GM21786 (cell line): ENCODE data around the gene SKAP1.
"Not testable (repeated sequence)": the region's sequence is repeated elsewhere in the genome, so short reads cannot be mapped to it uniquely, and the experiment has no call there.

Experiments used
- ATAC-seq: cut with Tn5 transposase; IDR thresholded peaks from one replicate; pipeline ENCODE4 v1.9.1; 2021; ENCODE audit not compliant: unreplicated experiment

SKAP1 gene

DNA sequence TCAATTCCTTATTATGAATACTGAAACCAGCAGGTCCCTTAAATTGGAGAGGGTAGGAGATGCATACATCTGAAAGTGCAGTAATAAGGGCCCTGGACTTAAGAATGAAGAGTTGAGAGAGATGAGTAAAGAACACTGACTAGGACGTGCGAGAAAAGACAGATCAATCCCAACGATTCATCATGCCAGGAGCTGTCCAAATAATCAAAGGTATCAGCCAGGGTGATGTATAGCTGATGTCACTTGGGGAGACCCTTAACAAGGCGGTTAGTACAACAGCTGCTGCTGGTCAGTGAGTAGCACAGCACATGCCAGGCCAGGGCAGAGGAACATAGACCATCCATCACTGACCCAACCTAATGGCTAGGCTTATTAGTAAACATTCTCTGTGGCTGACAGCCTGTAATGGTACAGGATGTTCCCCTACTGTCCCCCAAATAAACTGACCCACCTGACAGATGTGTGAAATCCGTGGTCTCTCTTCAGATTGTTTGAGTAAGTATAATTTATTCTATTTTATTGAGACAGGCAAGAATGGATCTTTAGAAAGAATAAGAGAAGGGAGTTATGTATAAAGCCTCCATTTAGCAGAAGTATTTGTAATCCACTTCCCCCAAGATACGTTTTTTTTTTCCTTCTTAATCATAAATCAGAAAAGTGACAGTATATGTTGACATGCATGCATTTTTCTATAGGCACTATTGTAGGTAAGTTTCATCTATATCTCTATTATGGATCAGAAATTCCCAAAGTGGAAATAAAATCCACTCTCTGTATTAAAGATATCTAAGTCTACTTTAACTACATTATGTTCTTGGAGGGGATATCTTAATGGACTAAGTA lies 204.1 kb downstream of the SKAP1 start:
- ATAC-seq: no peak

DNA sequence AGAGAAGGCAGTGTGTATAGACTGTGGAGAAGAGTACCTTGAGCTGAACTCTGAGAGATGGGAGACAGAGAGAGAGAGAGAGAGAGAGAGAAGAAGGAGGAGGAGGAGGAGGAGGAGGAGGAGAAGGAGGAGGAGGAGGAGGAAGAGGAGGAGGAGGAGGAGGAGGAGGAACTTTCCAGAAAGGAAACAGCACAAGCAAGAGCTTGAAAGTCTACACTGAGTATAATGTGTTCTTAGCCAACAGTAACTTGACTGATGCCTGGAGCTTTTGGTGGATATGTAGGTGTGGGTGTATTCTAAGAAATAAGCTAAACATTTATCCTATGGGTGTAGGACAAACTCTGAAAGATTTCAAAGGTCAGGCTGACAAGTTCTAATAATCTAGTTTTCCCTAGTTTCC lies 206.1 kb downstream of the SKAP1 start:
- ATAC-seq: no peak

- no peak for ATAC-seq
These were observed 210.4 kb downstream of the SKAP1 start for GRCh38 chr17:48219617-48220016.

GRCh38 chr17:48215583-48216139 lies 214.4 kb downstream of the SKAP1 start:
- no peak for ATAC-seq

DNA sequence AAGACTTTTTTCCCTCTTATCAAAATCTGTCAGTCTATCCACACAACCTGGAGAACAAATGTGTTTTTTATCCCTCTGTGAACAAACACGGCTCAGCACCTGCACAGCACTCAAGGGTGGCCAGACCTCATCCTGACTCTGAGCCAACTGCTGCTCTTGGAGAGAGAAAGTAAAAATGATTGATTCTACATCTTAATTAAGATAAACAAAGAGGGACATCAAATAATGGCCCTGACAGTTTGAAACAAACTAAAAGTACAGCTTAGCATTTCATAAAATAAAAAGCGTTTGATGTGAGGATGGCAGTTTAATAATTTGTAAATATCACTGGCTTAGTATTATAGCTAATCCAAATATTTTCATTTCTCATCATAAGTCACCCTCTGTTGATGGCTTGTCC lies 216.2 kb downstream of the SKAP1 start:
- no peak for ATAC-seq

DNA sequence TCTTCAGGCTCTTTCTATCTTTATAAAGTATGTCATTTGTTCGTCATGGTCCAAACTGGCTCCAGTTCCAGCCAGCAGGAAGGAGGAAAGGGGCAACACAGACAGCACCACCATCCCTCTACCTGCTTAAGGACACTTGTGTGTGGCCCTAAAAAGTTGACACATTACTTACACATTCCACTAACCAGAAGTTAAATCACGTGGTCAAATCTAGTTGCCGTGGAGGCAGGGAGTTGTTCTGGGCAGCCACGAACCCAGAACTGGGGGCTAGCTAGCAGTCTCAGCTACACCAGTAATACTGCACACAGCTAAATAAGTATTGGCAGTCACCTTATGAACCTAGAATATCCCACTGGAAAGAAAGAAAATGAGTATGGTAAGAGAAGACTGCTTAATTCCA lies 218.2 kb downstream of the SKAP1 start:
- no peak for ATAC-seq

DNA sequence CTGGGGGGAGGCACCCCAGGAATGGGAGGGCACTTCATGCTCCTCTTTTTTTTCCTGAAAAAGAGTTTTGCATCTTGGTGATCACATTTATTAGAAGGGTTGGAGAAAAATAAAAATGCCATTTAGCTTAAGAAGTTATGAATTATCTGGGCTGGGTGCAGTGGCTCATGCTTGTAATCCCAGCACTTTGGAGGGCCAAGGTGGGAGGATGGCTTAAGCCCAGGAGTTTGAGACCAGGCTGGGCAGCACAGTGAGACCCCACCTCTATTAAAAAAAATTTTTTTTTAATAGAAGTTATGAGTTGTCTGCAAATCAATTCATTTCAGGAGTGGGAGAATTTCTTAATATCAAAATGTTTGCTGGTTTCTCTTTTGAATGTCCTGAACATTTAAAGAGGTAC lies 219.0 kb downstream of the SKAP1 start:
- ATAC-seq: no peak

DNA sequence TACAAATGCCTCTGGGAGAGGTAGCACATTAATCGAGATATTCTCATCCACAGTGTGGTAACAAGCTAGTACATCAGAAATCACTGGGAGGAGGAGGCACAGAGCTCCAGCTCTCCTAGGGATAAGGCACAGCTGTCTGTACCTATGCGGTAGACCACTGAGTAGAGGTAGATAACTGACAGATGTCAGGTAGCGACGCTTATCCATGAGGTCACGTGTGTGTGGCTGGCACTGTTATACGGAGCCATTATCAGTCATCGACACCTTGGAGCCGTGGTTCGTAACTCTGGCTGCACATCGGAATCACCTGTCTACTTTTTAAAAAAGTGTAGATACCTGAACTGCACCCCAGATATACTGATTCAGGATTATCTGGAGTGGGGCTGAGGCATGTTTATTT lies 220.0 kb downstream of the SKAP1 start:
- no peak for ATAC-seq

- ATAC-seq: no peak
These were observed 222.1 kb downstream of the SKAP1 start for GRCh38 chr17:48207776-48208544.

- not testable (repeated sequence) for ATAC-seq
These were observed 223.0 kb downstream of the SKAP1 start for GRCh38 chr17:48207036-48207435.

GRCh38 chr17:48202959-48203358 lies 227.1 kb downstream of the SKAP1 start:
- no peak for ATAC-seq

DNA sequence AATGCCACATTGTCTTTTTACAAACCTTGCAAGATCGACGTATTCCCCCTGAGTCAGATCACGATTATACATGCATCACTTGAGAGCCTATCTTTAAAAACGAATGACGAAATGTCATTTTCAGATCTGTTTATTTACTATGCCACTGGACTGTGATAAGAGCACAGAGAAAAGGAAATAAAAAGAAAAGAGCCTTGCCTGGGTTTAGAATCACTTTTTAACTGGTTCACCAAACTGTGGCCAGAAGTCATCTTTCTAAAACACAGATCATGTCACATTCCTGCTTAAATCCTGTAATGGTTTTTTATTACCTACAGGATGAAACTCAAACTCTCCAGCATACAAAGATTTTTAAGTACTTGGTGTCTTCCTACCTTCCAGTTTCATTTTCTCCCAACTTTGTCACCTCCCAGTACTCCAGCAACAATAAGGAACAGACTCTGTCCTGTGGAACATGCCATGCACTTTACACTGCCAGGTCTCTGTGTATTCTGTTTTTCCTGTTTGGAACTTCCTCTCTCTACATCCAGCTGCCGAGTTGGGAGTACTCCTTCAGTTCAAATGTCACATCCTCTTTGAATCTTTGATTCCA lies 231.0 kb downstream of the SKAP1 start:
- ATAC-seq: no peak

GRCh38 chr17:48195910-48196309 lies 234.1 kb downstream of the SKAP1 start:
- no peak for ATAC-seq

DNA sequence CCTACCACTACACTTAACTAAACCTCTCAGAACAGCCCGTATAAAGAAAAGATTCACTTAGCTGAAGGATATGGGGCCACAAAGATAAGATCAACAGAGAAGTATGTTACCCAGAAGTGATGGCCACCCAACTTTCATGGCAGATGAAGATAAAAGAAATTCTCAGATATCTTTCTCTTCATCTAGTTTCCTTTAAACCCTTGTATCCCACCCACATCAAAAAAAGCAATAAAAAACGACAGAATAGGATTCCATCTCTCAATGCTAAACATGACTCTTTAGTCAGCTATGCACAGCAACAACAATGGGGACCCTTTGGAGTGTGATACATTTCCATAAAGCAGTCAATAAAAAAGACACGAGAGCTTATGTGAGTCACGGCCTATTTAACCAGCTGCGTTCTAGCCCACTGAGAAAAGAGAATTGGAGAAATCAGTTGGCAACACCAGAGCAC lies 235.9 kb downstream of the SKAP1 start:
- ATAC-seq: no peak

DNA sequence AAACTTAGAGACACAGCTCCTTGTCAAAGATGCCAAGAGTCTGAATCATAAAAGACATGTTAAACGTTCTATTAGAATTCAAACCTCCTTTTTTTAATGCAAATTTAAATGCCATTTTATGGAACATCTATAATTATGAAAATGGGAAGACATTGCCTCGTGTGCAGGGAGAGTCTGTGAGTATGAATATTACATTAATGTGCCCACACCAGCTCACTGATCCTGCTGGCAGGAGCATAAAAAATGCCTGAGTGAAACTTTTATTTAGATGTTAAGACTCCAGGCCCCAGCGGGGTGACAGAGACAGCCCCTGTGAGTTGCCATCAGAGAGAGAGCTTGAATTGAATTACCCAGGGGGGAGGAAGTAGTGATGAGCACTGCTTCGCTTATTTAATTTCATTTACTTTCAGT lies 237.7 kb downstream of the SKAP1 start:
- no peak for ATAC-seq

DNA sequence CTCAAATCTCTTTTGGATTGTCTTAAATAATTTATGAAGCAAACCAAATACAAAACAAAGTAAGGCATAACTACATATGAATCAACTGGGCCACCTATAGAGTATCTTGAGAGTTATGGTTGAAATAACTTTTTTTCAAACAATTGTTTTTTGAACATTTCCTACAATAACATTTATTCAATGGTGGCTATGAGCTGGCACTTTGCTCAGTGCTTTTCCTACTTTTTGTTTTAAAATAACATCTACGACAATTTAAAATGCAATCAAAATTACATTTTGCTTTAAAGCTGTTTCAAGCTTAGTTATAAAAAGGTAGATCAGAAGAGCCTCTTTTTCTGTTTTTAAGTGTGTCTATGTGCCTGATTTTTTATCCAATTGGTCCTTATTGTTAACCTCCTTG lies 238.7 kb downstream of the SKAP1 start:
- no peak for ATAC-seq

- ATAC-seq: no peak
These were observed 239.1 kb downstream of the SKAP1 start for GRCh38 chr17:48190871-48191270.

DNA sequence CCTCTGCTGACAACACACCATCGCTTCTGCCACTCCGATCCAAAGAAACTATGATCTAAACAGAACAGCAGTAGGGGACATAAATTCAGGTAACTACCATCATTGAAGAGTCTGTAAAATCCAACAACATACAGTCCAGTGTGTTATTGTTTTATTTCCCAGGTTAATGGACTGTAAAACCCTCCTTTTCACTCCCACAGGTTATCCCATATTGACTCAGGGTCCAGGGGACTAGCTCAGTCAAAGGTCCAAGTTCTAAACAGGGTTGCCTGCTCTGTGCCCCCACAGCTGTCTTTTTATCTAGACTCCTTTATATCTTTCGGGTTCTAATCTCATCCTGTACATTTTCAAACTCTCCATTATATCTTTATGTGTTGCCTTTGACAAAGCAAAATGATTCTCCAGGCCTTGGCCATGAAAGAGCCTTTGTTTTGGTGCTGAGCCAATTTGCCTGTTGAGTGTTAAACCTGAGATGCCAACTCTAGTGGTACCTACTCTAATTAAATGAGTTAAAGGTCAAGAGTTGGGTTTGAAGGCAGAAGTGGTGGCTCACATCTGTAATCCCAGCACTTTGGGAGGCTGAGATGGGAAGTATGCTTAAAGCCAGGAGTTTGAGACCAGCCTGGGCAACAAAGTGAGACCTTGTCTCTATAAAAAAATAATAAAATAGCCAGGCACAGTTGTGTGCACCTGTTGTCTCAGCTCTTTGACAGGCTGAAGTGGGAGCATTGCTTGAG lies 242.0 kb downstream of the SKAP1 start:
- no peak for ATAC-seq

DNA sequence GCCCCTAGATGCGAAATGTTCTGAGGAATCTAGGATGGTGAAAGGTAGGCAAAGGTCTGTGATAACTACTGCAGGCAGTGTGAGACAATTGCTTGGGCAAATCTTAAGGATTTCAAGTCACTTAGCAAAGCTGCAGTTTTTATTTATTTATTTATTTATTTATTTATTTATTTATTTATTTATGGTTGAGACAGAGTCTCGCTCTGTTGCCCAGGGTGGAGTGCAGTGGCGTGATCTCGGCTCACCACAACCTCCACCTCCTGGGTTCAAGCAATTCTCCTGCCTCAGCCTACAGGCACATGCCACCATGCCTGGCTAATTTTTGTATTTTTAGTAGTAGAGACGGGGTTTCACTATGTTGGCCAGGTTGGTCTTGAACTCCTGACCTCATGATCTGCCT lies 243.7 kb downstream of the SKAP1 start:
- not testable (repeated sequence) for ATAC-seq

DNA sequence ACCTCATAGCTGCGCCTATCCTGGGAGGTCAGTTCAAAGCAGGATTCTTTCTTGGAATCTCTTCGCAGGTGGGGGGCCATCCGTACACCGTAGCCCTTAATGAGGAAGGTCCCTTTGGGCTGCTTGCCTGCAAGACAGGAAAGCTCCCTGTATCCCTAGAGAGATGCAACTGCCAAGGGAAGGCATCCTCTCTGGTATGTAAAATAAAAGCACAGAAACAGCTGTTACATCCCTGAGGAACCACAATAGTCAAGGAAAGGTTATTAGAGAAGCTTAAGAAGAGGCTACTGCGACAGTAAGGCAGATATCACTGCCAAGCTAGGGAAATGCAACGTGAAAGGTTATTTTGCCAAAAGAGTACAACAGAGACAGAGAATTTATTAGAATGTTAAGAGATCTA lies 245.3 kb downstream of the SKAP1 start:
- no peak for ATAC-seq

DNA sequence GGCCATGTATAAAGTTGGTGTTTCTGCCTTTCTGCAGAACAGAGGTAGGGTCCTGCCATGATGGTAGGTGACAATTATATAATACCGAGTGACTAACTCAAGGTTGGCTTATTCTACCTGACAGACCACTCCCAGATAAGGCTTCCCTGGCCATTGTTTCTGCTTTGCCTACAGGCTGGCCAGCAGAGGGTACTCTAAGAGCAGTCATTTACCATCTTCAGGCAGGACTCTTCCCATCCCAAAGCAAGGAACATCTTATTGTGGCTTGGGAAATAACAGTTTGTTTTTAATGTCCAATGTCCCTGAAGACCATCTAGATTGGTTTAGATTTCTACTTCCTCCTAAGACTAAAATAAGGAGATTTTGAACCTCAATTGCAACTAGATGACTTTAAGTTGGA lies 248.4 kb downstream of the SKAP1 start:
- no peak for ATAC-seq
